HepG2 (cell line): ENCODE results near the gene ARL15. TPM values are rescaled to one million over a fixed set of nuclear protein-coding genes. Genes with fewer than 3 reads are reported as not detected.

ENCODE experiments used
- ATAC-seq: fragments of 200-7000 bp; cut with Tn5 transposase; 3 replicates; pipeline ENCODE4 v1.9.1; 2020; ENCODE audit warnings: mild to moderate bottlenecking, moderate library complexity
- BruUV-seq: library from RNA; stranded (reverse); fragments of 400-500 nt; replicated peaks from 2 replicates; lab custom pipeline; 2021; lab: Mats Ljungman, UMichigan
- CTCF ChIA-PET: fragments of 300-600 bp; formaldehyde crosslinking; extraction: SDS; loops from one replicate; lab custom pipeline; 2021; ENCODE audit warnings: low total read pairs, inconsistent platforms, low intra/inter-chr PET ratio; lab: Yijun Ruan, JAX
- POLR2A ChIA-PET: fragments of 350-600 bp; sonication (Branson Sonifier 250); formaldehyde crosslinking; loops from one replicate; lab custom pipeline; 2020; ENCODE audit warnings: antibody characterized with exemption, inconsistent platforms; lab: Yijun Ruan, JAX
- DNase-seq: peaks from one replicate; pipeline ENCODE4 v3.0.0-alpha.2; 2015; ENCODE audit warnings: low spot score
- FAIRE-seq: peaks from 3 replicates; lab custom pipeline; 2011; peaks lifted over from hg19 to GRCh38; lab: Jason Lieb, UNC
- H2AFZ ChIP-seq: one replicate; pipeline ENCODE4 v1.6.1; 2011; ENCODE audit warnings: low read length, inconsistent platforms
- H3K27ac ChIP-seq: fragments of 300-600 bp; 3 replicates; pipeline ENCODE4 v1.8.0; 2011; ENCODE audit warnings: mixed run types, mild to moderate bottlenecking, mixed read lengths, low read length, inconsistent platforms; ENCODE audit not compliant: insufficient read depth; ENCODE audit errors: extremely low read length
- H3K27me3 ChIP-seq, 2 experiments: fragments of 200-600 bp in 1 of 2; 2 replicates in 1 of 2; 3 replicates in 1 of 2; pipeline versions ENCODE4 v1.6.0 to v1.8.0; 2011; ENCODE audit warnings: low read length in 2 of 2, mild to moderate bottlenecking in 2 of 2, moderate library complexity in 2 of 2, inconsistent platforms in 1 of 2; ENCODE audit not compliant: insufficient read depth in 2 of 2, control insufficient read depth in 1 of 2
- H3K36me3 ChIP-seq, 2 experiments: fragments of 200-600 bp in 1 of 2; replicated peaks in 1 of 2; 2 replicates in 1 of 2; 3 replicates in 1 of 2; pipeline versions ENCODE4 v1.5.1 to v1.8.0; 2011; ENCODE audit warnings: low read length in 2 of 2, inconsistent platforms in 1 of 2; ENCODE audit not compliant: insufficient read depth in 2 of 2, control insufficient read depth in 1 of 2
- H3K4me1 ChIP-seq: 2 replicates; pipeline ENCODE4 v1.5.1; 2012; ENCODE audit warnings: low read length, inconsistent platforms; ENCODE audit not compliant: insufficient read depth
- H3K4me2 ChIP-seq: 2 replicates; pipeline ENCODE4 v1.6.0; 2011; ENCODE audit warnings: low read depth, low read length, inconsistent platforms
- H3K4me3 ChIP-seq, 3 experiments: fragments of 200-600 bp in 1 of 3; sonication (generic), shearing (Covaris generic) in 1 of 3; replicated peaks in 1 of 3; 2 replicates each; pipeline ENCODE4 v1.5.1; 2011 to 2016; ENCODE audit warnings: low read length in 3 of 3, inconsistent platforms in 2 of 3, low read depth in 2 of 3, mild to moderate bottlenecking in 2 of 3, control low read depth in 1 of 3, mixed read lengths in 1 of 3; ENCODE audit not compliant: insufficient read depth in 1 of 3
- H3K79me2 ChIP-seq: one replicate; pipeline ENCODE4 v1.6.1; 2011; ENCODE audit warnings: low read length, inconsistent platforms; ENCODE audit not compliant: insufficient read depth
- H3K9ac ChIP-seq: 2 replicates; pipeline ENCODE4 v1.6.0; 2011; ENCODE audit warnings: mild to moderate bottlenecking, low read depth, low read length, inconsistent platforms; ENCODE audit not compliant: insufficient read depth
- H3K9me3 ChIP-seq: 2 replicates; pipeline ENCODE4 v1.5.1; 2012; ENCODE audit warnings: mild to moderate bottlenecking, low read length
- H4K20me1 ChIP-seq: 2 replicates; pipeline ENCODE4 v1.6.0; 2011; ENCODE audit warnings: inconsistent platforms, mild to moderate bottlenecking, low read length, moderate library complexity; ENCODE audit not compliant: insufficient read depth
- ADNP ChIP-seq: sonication (generic); formaldehyde crosslinking; IDR thresholded peaks from 2 replicates; pipeline ENCODE4 v1.4.0; 2020; ENCODE audit warnings: missing genetic modification reagents
- KLF13 ChIP-seq: sonication (generic); formaldehyde crosslinking; IDR thresholded peaks from 2 replicates; pipeline ENCODE4 v1.4.0; 2020; ENCODE audit warnings: mild to moderate bottlenecking, missing genetic modification reagents
- TAF15 ChIP-seq: fragments of 200-400 bp; formaldehyde crosslinking; IDR thresholded peaks from one replicate; pipeline ENCODE4 v1.6.1; 2018; ENCODE audit warnings: mild to moderate bottlenecking, low read depth, low read length; ENCODE audit not compliant: poor library complexity, severe bottlenecking
- ZBTB49 ChIP-seq: sonication (generic); formaldehyde crosslinking; IDR thresholded peaks from 2 replicates; pipeline ENCODE4 v1.4.0; 2020; ENCODE audit warnings: missing genetic modification reagents, borderline replicate concordance
- ZMAT5 ChIP-seq: sonication (generic); formaldehyde crosslinking; IDR thresholded peaks from 2 replicates; pipeline ENCODE4 v1.5.0; 2020; ENCODE audit warnings: mild to moderate bottlenecking, low read depth, missing genetic modification reagents, borderline replicate concordance
- ZNF367 ChIP-seq: sonication (generic); formaldehyde crosslinking; IDR thresholded peaks from 2 replicates; pipeline ENCODE4 v1.4.0; 2020; ENCODE audit warnings: missing genetic modification reagents, borderline replicate concordance
- ZNF44 ChIP-seq: sonication (generic); formaldehyde crosslinking; IDR thresholded peaks from 2 replicates; pipeline ENCODE4 v1.5.1; 2020; ENCODE audit warnings: mild to moderate bottlenecking, missing genetic modification reagents
- ZNF441 ChIP-seq: sonication (generic); formaldehyde crosslinking; IDR thresholded peaks from 2 replicates; pipeline ENCODE4 v1.7.0; 2021; ENCODE audit warnings: missing genetic modification reagents, borderline replicate concordance
- ZNF609 ChIP-seq: sonication (generic); formaldehyde crosslinking; IDR thresholded peaks from 2 replicates; pipeline ENCODE4 v1.4.0; 2020; ENCODE audit warnings: mild to moderate bottlenecking, missing genetic modification reagents, borderline replicate concordance
- WGBS: methylation state at CpG from one replicate; pipeline ENCODE4 v1.1.6; 2017; ENCODE audit warnings: low lambda C conversion rate; 5-methylcytosine and 5-hydroxymethylcytosine counted together
- in situ Hi-C: cut with HindIII; loops from 2 replicates; pipeline ENCODE4 v1.10.0; 2017; ENCODE audit warnings: low pct_unique_long_range_greater_than_20kb; ENCODE audit not compliant: extremely low pct_ligation_motif_present
- intact Hi-C: fragments of 100-400 bp; cut with micrococcal nuclease; formaldehyde crosslinking; loops from one replicate; pipeline ENCODE4 v1.10.0; 2022; ENCODE audit not compliant: unreplicated experiment
- polyA plus RNA-seq, 8 experiments: library from polyadenylated mRNA; depleted of rRNA in 3 of 8; stranded (reverse) in 7 of 8; unstranded in 1 of 8; fragments of >200 nt; fragmentation: Illumina TruSeq in 4 of 8; extraction: Trizol in 4 of 8; gene quantifications; 2 replicates each; pipeline versions ENCODE4 v1.2.1 to v1.2.3, GENCODE V29; 2011 to 2016; ENCODE audit warnings: low read depth in 4 of 8, missing spikeins in 1 of 8, mixed read lengths in 1 of 8; ENCODE audit not compliant: insufficient read depth in 1 of 8
- total RNA-seq, 5 experiments: library from RNA; depleted of rRNA; stranded (reverse); fragments of >200 nt; fragmentation: Illumina TruSeq; extraction: Trizol; gene quantifications; 2 replicates each; pipeline ENCODE4 v1.2.3, GENCODE V29; 2016; ENCODE audit warnings: low read depth in 1 of 5

The ARL15 gene
- total and polyA plus RNA-seq, 2 of the 13 experiments (the other 11 are each of a cell fraction or from before 2014, with no cell fraction given), result 2.5 to 7.7 TPM

DNA sequence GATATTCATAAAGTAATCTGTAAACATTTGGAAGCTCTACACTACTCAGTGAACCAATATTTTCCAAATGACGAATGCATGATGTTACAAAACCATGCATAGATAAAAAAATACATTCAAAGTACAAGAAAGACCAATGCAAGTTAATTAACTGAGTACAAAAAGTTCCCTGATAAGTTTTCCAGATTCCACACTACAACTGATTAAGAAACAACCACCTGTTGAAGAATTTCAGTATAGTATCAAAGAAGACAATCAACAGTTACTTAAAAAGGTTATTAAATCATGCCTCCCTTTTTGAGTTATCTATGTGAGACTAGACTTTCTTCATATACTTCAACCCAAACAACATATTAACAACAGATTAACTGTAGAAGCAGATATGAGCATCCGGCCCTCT, 192.4 kb downstream of the ARL15 start (continued):
- no peak for TF ChIP-seq ZMAT5
- no peak for TF ChIP-seq ADNP (CRISPR knock-in tag)

DNA sequence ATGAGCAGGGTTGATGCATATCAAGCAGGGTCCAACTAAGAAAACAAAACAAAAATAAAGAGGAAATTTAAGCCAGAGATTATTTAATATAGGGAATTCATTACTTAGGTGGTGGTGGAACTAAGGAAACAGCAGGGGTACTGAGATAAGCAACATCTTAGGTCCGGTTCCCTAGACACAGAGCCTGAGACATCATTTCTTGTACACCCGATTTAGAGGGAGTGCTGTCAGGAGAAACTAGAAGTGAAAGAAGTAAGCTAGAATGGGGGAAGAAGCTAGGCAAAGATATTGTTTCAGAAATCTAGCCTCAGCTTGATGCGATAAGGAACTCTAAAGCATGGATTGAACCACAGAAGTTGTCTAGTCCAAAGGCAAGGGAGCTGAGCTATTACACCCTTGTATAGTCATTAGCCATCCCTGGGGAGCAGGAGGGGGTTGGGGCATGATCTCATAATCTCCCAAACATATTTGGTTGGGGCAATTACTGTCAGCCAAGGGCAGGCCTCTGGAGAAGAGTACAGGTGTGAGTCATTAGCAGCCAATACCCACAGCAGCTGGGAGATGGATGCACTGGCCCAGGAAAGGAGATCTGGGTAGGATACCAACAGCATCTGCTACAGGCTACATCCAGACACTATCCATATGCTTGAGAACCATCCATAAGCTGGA, 194.5 kb downstream of the ARL15 start:
- no peaks in the 10 kb centered on the region for H3K9me3 ChIP-seq
- CTCF ChIA-PET, result no interaction called here
- H3K27ac ChIP-seq, result no peak overlapping the region
- POLR2A ChIA-PET, result no interaction called here
- no peaks in the 10 kb centered on the region for H3K4me1 ChIP-seq
- FAIRE-seq, result no peak
- H3K4me3 ChIP-seq, result no peak overlapping the region
- ATAC-seq, result no peak
- TF ChIP-seq ZNF44 (no peak), ZNF441 (CRISPR knock-in tag) (no peak), TAF15 (no peak), ZBTB49 (CRISPR knock-in tag) (no peak), ZNF367 (CRISPR knock-in tag) (no peak), KLF13 (no peak), ZNF609 (CRISPR knock-in tag) (no peak)
- intact Hi-C loops (no loop called here), in situ Hi-C loops (no loop called here)
- H3K9ac ChIP-seq, result no peak overlapping the region
- no TSS peak for BruUV-seq
- H3K79me2 ChIP-seq, result no peaks in the 10 kb centered on the region
- H3K4me2 ChIP-seq, result no peak overlapping the region
- H2AFZ ChIP-seq, result no peak overlapping the region
- H4K20me1 ChIP-seq, result no peaks in the 10 kb centered on the region
- DNase-seq, result no peak
- no peaks in the 10 kb centered on the region for H3K36me3 ChIP-seq
- H3K27me3 ChIP-seq, result no peaks in the 10 kb centered on the region
- WGBS, result 85% methylated on average over 3 of the region's 3 CpGs
